Right kidney (tissue), 9 donors: ENCODE data around the gene MRPS34.

ENCODE experiments used
- DNase-seq: peaks from one replicate; pipeline ENCODE4 v3.0.0-alpha.2; 2016
- long read RNA-seq, 8 donors: transcript quantifications; one replicate each; lab custom pipeline, GENCODE V29; 2026

Gene MRPS34
- long read RNA-seq, donor 1, transcript MRPS34-202 (3 exons, 1,024 nt): major isoform, 78 of 87 reads
- long read RNA-seq, donor 1, transcript MRPS34-203 (2 exons, 713 nt): minor isoform, 5 of 87 reads
- long read RNA-seq, donor 1, partial matches to known transcripts: 0 of 87 reads
- long read RNA-seq, donor 1, other reads (novel, unspliced or antisense): 0 of 87 reads
- long read RNA-seq, donor 2, transcript MRPS34-202 (3 exons, 1,024 nt): major isoform, 51 of 66 reads
- long read RNA-seq, donor 2, transcript MRPS34-203 (2 exons, 713 nt): minor isoform, 6 of 66 reads
- long read RNA-seq, donor 2, partial matches to known transcripts: 5 of 66 reads
- long read RNA-seq, donor 2, other reads (novel, unspliced or antisense): 0 of 66 reads
- long read RNA-seq, donor 3, transcript MRPS34-202 (3 exons, 1,024 nt): major isoform, 25 of 27 reads
- long read RNA-seq, donor 3, partial matches to known transcripts: 0 of 27 reads
- long read RNA-seq, donor 3, other reads (novel, unspliced or antisense): 0 of 27 reads
- long read RNA-seq, donor 4, transcript MRPS34-203 (2 exons, 713 nt): minor isoform, 5 of 57 reads
- long read RNA-seq, donor 4, transcript MRPS34-202 (3 exons, 1,024 nt): major isoform, 50 of 57 reads
- long read RNA-seq, donor 4, partial matches to known transcripts: 0 of 57 reads
- long read RNA-seq, donor 4, other reads (novel, unspliced or antisense): 0 of 57 reads
- long read RNA-seq, donor 5, transcript MRPS34-202 (3 exons, 1,024 nt): major isoform, 71 of 73 reads
- long read RNA-seq, donor 5, partial matches to known transcripts: 0 of 73 reads
- long read RNA-seq, donor 5, other reads (novel, unspliced or antisense): 0 of 73 reads
- long read RNA-seq, donor 6, transcript MRPS34-202 (3 exons, 1,024 nt): major isoform, 54 of 69 reads
- long read RNA-seq, donor 6, transcript MRPS34-203 (2 exons, 713 nt): minor isoform, 12 of 69 reads
- long read RNA-seq, donor 6, partial matches to known transcripts: 0 of 69 reads
- long read RNA-seq, donor 6, other reads (novel, unspliced or antisense): 0 of 69 reads
- long read RNA-seq, donor 7: 0 reads
- long read RNA-seq, donor 8, transcript MRPS34-202 (3 exons, 1,024 nt): major isoform, 72 of 102 reads
- long read RNA-seq, donor 8, partial matches to known transcripts: 22 of 102 reads
- long read RNA-seq, donor 8, other reads (novel, unspliced or antisense): 0 of 102 reads

DNA sequence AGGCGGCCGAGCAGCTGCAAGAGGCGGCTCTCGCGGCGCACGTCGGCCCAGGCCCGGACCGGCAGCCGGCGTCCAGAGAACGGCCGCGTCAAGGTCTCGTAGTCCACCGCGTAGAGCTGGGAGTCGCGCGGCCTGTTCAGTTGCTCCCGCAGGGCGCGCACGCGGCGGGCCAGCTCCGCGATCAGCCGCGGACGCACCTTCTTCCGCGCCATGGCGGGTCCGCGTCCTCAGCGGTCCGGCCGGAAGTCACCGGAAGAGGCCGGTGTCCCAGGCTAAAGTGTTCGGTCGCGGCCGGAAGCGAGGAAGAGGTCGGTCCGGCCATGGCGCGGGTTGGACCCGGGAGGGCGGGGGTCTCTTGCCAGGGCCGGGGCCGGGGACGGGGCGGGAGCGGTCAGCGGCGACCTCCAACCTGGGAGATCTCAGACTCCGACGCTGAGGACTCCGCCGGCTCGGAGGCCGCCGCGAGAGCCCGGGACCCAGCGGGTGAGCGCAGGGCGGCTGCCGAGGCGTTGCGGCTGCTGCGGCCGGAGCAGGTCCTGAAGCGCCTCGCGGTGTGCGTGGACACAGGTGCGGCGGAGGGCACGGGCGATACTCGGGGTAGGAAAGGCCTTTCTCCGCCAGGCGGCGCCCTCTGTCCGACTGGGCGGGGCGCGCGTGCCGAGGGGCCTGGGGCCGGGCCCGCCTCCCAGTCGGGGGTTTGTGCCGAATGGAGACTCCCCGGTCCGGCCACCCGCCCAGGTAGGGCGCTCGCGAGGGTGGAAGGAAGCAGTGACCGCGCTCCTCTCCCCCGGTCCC lies at the start of gene MRPS34:
MRPS34 (minus strand) TSS at position 227 of the 795 bp plus-strand sequence; CDS start at position 212, 15 bp downstream.
- DNase-seq: peak; percentile 87

DNA sequence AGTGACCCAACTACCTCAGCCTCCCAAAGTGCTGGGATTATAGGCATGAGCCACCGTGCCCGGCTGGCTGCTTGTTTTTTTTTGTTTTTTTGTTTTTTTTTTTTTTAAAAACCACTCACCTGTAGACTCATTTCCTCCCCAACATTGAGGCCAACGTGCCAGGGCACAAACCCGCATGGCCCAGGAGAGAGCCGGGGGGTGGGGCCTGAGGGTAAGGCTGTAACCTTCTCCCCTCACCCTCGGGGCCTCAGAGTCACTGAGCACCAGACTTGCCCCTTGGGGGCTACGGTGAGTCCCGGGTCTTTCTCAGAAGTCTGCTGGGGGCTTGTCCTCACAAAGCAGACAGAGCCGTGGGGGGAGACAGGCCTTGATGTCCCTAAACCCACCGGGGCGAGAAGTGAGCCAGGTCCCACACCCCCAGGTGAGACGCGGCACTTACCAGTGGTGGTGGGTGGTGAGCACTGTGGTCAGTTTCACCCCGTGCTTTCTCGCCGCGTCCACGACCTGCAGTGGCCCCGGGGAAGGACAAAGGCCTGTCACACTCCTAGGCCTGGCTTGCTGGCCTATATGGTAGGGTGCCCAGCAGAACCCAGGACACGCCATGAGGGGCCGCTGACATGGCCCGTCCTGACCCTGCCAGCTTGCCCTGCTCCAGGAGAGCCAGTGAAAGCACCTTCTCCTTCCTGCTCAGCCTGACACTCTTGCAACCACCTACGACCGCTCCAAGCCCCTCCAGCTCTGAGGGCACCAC lies 49.1 kb upstream of the MRPS34 start:
- no peak for DNase-seq

DNA sequence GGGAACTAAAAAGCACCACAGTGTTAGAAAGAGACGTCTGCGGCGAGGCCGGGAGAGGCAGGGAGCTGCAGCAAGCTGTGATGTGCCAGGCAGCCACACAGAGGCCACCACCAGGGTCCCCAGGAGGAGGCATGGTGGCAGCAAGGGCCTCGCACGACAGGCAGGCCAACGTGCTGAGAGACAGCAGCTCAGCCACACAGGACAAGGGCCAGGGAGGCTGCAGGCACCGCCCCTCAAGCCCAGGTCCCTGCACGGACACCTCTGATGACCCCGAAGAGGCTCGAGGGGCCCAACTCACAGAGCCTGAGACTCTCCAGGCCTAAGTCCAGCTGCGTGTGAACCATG lies 48.0 kb upstream of the MRPS34 start:
- no peak for DNase-seq

DNA sequence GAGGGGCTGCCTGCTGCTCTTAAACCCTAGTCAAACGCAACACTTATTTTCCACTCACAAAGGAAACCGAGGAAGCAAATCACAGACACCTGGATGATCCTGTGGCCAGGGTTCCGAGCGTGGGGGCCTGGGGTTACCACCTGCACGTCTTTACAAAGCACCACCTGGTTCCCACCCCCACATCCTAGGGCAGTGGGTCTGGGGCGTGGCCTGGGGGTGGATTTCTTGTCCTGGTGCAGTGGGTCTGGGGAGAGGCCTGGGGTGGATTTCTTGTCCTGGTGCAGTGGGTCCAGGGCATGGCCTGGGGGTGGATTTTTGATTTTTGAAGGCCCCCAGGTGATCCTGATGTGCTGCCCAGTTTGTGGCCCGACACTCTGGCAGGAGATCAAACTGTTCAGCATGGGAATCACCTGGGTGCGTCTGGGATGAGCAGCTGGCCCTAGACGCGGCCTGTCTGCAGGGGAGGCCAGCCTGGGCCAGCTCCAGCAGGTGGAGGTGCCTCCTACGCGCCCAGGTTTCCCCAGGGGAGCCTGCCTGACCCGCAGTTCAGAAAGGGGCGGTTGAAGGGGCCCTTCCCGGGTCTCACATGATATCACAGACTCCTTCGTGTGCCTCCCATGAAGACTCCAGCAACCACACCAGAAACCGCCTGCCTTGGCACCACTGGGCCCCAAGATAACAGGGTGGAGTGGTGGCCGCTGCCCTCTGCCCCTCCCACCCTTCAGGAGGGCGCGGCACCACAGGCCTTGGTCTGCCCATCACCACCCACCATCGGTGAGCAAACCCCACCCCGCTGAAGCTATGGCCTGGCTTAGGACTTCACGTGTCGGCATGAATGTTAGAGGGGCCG lies 47.4 kb upstream of the MRPS34 start:
- DNase-seq: no peak

DNA sequence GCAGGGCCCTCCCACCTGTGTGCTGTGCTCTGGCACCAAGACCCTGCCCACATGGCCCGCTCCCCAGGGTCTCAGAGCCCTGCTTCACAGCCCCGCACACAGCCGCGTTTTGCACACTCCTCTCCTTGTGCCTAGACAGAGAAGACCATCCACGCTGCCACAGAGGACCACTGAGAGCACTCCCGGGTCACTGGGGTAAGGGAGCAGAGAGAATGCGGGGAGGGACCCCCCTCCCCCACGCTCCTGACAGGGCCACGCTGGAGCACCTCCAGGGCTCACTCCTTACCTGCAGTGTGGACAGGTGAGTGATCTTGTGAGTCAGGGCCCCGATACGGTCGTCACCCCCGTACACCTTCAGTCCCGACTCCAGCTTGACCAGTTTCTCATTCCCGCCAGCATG lies 46.7 kb upstream of the MRPS34 start:
- no peak for DNase-seq

DNA sequence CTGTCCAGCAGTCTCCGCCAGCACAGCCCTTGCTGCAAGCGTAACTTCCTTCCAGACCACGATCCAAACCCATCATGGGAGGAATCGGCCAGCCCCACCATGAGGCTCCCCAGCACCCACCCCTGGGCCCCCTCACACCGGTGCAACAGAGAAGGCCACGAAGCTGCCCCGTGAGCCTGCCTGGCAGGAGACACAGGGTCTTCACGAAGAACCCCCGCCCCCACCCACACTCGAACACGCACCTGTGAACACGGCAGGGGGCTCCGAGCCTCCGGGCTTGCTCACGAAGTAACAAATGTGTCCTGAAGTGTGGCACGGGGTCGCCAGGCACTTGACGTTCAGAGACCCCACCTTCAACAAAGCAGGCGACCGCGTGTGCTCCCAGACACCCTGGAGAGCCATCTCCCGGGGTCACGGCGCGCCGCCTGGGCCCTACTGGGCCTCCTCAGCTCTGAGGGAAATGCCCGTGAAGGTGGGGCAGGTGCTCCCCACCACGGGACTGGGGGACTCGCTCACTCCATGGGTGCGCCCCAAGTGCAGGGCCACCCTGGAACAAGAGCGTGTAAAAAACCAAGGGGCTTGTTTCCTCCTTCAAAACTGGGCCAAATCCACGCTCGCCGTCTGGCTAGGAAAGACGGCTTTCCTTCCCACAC lies 46.1 kb upstream of the MRPS34 start:
- no peak for DNase-seq

DNA sequence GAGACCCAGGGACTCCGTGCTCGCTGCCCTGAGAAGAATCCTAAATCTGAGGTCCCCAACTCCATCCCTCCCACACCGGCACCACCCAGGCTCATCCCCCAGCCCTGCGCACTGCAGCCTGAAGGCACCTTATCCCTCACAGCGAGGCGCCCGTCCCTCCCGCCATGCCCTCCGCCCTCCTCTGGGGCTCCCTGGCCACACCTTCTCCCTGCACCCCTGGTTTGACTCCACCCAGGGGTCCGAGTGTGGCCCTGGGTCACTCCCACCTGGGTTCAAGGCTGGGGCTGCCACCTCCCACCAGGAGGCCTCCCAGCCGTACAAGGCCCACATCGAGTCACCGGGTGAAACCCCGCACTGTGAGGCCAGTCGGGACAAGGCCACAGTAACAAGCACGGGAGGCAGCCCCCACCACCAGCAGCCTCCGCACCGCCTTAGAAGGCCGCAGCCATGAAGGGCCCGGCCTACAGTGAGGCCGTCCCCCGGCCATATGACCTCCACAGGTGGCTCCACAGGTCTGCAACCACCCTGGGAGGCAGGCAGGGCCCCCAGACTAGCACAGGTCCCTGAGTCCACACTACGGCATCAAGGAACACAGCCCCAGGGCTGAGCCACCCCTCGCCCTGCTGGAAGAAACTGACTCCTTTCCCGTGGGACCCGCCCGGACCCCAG lies 45.4 kb upstream of the MRPS34 start:
- DNase-seq: no peak

DNA sequence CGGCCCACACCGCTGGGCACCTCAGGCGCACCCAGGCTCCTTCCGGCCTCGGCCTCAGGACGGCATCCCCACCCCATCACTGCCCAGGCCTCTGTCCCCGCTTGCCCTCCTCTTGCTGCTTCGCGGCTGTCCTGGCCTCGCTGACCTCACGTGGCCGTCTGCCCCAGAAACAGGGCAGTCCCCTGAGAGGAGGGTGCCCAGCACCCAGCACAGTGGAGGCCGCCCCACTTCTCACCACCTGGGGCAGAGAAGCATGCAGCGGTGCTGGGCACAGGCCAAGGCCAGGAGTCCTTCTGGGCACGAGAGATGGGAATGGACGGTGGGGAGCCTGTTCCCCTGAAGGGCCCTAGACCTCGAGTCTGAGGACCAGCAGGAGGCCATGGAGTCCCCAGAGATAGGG lies 44.8 kb upstream of the MRPS34 start:
- DNase-seq: no peak

DNA sequence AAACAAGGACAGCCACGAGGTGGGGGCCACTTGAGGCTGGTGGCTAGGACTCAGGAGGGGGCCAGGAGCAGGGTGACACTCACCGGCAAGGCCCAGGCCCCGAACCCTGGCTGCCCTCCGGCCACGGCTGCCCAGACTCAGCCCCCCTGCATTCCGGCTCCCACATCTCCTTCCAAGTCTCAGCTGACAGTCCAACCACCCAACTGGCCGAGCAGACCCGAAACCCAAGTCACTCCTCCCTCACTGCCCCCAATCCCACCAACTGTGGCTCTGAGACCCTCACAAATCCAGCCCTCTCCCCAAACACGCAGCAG lies 44.3 kb upstream of the MRPS34 start:
- no peak for DNase-seq

DNA sequence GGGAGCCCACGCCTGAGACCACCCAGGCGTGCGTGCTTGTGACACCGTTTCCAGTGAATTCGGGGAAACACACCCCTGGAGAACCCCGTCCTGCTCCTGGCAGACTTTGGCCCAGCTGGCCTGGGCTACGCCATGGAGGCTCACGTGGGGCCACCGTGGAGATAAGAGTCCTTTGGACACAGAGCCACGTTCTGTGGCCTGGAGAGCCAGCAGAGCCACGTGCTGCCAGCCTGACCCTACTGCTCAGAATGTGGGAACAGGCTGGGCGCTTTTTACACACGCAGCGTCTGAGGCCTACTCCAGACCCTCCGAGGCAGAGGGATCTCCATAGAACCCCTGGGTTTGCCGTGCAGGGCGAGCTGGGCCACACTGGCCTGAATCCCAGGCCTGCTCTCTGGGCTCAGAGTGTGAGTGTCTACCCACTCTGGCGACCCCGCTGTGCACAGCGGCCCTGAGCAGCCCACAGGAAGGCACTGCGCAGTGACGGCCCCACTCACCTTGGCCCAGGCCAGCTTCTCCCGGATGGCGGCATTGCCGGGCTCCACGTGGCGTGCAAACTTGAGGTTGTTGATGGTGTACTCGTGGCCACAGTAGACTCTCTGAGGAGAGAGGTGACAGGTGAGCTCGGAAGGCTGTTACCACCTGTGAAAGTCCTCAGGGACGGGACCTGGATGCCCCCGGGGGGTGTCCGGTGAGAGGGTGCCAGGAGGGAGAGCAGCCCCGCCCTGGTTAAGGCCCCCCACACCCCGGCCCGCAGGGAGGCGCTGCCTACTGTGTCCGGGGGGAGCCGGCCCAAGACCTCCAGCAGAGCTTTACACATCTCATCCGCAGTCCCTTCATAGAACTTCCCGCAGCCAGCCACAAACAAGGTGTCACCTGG lies 43.7 kb upstream of the MRPS34 start:
- DNase-seq: no peak

DNA sequence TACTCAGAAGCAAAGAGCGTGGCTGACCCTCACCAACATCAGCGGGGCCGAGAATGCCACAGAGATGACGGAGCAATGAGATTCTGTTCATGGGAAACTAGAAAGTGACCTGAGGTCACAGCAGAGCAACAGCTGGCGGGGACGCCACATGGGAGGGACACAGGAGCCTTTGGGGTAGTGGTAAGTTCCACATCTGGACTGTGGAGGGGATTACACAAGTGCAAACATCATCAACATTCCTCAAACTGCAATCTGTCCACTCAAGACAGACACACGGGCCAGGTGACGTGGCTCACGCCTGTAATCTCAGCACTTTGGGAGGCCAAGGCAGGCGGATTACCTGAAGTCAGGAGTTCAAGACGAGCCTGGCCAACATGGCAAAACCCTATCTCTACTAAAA lies 42.5 kb upstream of the MRPS34 start:
- DNase-seq: no peak

DNA sequence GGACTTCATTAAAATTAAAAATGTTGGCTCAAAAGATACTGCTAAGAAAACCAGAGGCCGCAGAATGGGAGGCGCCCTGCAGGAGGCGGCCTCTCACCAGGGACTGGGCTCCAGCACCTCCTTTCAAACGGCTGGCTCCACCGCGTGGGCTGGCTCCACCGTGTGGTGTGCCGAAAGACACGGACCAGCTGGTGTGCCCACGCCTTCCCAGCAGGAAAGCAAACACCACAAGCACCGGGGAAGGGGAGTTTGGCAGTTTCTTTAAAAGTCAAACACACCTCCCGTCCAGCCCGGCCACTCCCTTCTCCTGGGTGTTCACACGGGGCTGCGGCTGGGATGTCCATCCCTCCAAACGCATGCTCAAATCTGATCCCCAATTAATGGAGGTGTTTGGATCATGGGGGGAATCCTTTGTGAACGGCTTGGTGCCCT lies 39.8 kb upstream of the MRPS34 start:
- peak; percentile 22 for DNase-seq

DNA sequence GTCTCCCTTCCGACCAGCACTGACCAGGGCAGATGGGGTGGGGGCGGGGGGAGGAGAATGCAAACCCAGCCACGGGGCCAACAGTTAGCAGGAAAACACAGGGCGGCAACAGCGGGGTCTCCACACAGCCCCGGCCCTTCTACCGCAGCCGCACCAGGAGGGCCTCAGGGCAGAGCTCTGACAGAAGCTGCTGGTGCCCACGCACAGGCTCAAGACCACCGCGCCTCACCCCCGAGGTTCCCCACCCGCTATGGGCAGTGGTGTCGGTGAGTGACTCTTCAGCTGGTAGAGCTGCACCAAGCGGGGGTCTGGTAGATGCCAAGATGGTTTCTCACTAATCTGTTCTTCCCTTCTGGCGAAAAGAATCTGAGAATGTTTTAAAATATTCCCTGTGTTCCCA lies 37.6 kb upstream of the MRPS34 start:
- no peak for DNase-seq

DNA sequence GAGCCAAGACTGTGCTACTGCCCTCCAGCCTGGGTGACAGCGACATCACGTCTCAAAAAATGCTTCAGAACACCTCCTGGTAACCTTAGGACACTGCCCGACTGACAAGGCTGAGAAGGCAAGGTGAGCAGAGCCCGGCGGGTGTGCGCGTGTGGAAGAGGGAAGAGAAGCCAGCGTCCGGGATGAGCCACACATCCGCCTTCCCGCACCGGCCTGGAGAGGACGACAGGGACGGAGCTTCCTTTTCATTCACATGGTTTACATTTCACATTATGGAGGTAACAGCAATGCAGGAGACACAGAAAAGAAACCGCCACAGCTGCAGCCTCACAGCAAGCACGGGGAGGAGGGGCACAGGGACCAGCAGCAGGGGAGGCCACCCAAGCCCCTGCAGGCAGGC lies 37.2 kb upstream of the MRPS34 start:
- DNase-seq: no peak

DNA sequence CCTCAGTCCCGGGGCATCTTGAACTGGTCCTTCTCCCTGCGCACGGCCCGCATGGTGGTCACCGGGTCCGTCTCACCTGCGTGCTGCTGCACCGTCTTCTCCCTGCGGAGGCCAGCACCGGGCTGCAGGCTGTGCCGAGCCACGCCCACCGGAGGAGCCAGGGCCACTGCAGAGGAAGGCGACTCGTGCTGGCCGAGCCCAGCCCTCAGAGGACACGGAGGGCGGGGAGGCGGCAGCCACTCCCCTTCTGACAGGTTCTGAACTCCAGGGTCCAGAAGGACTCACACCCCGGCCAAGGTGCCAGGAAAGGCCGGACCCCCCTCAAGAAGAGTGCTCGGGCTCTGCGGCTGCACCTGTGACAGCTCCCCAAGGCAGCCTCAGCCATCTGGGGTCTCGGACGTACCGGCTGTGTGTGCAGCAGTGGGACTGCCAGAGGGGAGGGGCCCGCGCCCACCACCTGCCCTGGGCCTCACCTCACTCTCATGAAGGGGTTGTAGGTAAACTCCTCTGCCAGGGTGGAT lies 36.4 kb upstream of the MRPS34 start:
- no peak for DNase-seq

DNA sequence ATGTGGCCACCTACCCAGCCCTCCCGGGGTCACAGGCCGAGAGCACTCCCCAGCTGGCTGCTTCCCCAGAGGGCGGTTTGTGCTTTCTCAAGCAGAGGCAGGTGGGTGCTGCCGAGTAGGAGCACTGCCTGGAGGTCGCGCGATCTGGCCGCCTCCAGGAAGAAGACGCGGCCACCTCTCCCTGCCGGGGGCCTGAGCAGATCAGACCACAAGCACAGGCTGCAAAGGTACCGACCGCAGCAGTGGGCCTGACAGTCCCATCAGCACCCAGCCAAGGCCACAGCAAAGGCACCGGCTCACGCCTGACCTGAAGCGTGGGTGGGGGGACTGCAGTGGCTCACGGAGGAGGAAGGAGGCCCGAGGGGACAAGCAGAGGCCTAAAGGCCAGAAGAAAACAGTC lies 35.8 kb upstream of the MRPS34 start:
- no peak for DNase-seq

DNA sequence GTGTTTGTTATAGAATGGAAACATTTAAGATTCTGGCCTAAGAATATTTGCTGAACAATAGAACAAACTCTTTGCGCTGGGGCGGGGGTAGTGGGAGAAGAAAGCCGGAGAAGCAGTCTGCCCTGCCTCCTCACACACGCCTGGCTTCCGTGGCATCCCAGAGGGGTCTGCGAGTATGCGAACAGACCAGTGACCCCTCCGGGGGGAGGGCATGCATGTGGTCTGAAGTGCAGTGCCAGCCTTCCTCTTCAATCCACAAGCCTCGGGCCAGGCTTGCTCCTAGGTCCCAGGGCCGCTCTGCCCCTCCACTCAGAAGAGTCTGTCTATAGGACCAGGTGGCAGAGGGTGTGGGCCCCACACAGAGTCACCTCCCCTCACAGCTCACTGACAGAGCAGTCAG lies 34.7 kb upstream of the MRPS34 start:
- DNase-seq: no peak

DNA sequence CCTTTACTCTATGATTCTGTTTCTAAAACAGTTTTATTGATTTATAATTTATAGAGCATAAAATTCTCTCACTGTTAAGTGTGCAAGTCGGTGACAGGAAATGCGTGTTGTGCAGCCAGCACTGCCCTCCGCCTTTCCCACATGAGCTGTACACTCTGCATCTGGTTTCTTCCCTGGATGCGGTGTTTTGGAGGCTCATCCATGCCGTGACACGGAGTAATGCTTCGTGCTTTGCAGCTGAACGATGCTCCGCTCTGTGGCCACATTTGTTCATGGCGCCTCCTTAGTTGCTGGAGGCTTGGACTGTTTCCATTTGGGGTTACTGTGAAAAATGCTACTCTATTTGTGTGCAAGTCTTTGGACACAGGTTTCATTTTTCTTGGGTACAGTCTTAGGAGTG lies 27.8 kb upstream of the MRPS34 start:
- no peak for DNase-seq
